Measurements from ENCODE around the gene SLC1A6.
"Not testable (repeated sequence)": the region's sequence is repeated elsewhere in the genome, so short reads cannot be mapped to it uniquely, and the experiment has no call there.

Gene SLC1A6

GRCh38 chr19:14957464-14957863 lies 22.2 kb downstream of the SLC1A6 start:
- no peak for DNase-seq (ENCODE audit: low read depth in 2 of 2)

GRCh38 chr19:14954071-14954655 lies 25.5 kb downstream of the SLC1A6 start:
- no peak for DNase-seq (ENCODE audit: low read depth in 2 of 2)

- DNase-seq (ENCODE audit: low read depth in 2 of 2), result no peak
Measured at GRCh38 chr19:14952767-14953166, 26.9 kb downstream of the SLC1A6 start.

GRCh38 chr19:14950421-14950820 lies 29.2 kb downstream of the SLC1A6 start:
- no peak for DNase-seq (ENCODE audit: low read depth in 2 of 2)

GRCh38 chr19:14949876-14950275 lies 29.8 kb downstream of the SLC1A6 start:
- DNase-seq (ENCODE audit: low read depth in 2 of 2), result no peak

- not testable (repeated sequence) for DNase-seq (ENCODE audit: low read depth in 2 of 2)
Measured at GRCh38 chr19:14949413-14949812, 30.3 kb downstream of the SLC1A6 start.

DNA sequence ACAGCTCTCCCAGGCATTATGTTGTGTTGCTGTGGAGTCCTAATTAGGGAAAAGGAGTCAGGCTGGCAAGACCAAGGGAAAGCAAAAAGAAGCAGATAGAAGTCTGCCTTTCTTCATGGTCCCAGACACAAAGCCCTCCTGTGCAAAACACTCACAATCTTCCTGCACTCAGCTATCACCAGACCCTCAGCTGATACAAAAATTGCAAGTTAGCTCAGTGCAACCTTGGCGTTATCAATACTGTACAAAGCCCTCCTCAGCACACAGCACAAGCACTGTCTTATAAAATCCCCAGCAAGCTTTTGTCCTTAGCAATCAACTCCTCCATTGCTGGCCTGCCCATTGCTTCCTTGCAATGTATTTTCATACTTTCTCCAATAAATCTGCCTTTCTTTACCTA lies 35.2 kb downstream of the SLC1A6 start:
- no peak for DNase-seq (ENCODE audit: low read depth in 2 of 2)

GRCh38 chr19:14943601-14944000 lies 36.1 kb downstream of the SLC1A6 start:
- no peak for DNase-seq (ENCODE audit: low read depth in 2 of 2)

- no peak for DNase-seq (ENCODE audit: low read depth in 2 of 2)
Measured at GRCh38 chr19:14941189-14941588, 38.5 kb downstream of the SLC1A6 start, which contains the start of gene OR7C2. Gene OR7C2 (plus strand): TSS chr19:14941489. CDS start chr19:14941489, 0 bp downstream.

DNA sequence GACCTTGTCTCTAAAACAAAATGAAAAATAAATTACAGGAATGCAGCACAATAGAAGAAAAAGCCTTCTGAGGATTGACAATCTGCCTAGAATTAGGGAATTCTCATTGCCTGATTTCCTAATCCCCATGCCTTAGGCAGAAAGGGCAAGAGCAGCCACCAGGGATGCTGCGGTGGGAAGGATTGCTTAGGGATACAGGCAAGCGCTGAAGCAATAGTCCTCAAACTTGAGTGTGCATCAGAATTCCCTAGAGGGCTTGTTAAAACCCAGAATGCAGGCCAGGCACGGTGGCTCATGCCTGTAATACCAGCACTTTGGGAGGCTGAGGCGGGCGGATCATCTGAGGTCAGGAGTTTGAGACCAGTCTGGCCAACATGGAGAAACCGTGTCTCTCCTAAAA lies 39.4 kb downstream of the SLC1A6 start:
- DNase-seq (ENCODE audit: low read depth in 2 of 2), result no peak

- DNase-seq (ENCODE audit: low read depth in 2 of 2), result no peak
Measured at GRCh38 chr19:14933506-14933905, 46.2 kb downstream of the SLC1A6 start.

- DNase-seq (ENCODE audit: low read depth in 2 of 2), result no peak
Measured at GRCh38 chr19:14916848-14917247, 62.8 kb downstream of the SLC1A6 start.

- no peak for DNase-seq (ENCODE audit: low read depth in 2 of 2)
Measured at GRCh38 chr19:14915116-14915515, 64.5 kb downstream of the SLC1A6 start.

DNA sequence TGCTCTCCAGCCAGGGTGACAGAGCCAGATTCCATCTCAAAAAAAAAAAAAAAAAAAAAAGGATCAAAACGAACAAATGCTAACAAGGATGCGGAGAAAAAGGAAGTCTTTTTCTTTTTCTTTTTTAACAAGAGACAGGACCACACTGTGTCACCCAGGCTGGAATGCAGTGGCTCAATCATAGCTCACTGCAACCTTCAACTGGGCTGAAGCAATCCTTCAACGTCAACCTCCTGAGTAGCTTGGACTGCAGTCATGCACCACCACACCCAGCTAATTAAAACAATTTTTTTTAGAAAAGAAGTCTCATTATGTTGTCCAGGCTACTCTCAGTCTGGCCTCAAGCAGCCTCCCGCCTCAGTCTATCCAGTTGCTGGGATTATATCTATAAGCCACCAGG lies 73.0 kb downstream of the SLC1A6 start:
- DNase-seq (ENCODE audit: low read depth in 2 of 2), result no peak

DNA sequence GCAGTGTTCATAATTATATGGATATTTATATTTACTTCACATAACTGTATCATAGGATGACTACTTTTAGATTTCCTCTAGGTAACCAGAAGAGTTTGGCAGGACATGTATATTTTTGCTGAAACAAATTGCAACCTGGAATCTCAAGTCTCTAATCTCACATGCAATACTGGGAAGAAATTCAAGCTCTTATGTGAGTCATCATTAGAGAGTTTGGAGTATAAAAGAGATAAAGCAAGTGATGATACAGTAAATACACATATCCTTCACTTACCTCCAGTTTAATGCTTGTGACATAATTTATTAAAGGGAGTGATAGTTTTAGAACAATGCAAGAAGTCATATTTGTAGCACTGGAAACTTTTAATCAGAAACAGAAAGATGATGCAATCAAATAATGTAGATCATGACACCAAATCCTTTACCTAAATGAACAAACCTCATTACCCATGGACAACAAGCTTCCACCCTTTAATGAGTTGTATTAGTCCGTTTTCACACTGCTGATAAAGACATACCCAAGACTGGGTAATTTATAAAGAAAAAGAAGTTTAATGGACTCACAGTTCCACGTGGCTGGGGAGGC lies 77.9 kb downstream of the SLC1A6 start:
- DNase-seq (ENCODE audit: low read depth in 2 of 2), result no peak

Measured in activated CD8-positive, alpha-beta memory T cell treated with anti-CD3 and anti-CD28 coated beads for 4 hours (primary cell).